Measurements from ENCODE around the gene TAF11L11.
"Not testable (repeated sequence)": the region's sequence is repeated elsewhere in the genome, so short reads cannot be mapped to it uniquely, and the experiment has no call there.

TAF11L11 gene

DNA sequence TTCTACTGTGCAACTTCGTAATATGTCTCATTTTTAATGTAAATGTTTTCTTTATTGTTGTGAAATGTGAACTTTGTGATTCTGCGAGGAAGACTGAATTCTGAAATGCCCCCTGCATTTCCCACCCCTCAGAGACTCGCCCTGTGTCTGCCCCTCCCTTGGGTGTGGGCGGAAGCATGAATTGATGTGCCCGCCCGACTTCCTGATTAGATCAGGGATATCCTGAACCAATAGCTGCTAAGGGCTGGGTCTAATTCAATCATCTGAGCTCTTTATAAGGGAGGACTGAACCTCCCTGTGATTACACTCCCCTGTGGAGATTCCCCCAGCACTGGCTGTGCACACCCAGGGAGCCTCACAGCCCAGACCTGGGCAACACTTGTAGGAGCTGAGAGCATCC is at the start of gene TAF11L11:
Gene TAF11L11 (plus strand): TSS at position 304 of the 400 bp plus-strand sequence.
- DNase-seq = not testable (repeated sequence)

DNA sequence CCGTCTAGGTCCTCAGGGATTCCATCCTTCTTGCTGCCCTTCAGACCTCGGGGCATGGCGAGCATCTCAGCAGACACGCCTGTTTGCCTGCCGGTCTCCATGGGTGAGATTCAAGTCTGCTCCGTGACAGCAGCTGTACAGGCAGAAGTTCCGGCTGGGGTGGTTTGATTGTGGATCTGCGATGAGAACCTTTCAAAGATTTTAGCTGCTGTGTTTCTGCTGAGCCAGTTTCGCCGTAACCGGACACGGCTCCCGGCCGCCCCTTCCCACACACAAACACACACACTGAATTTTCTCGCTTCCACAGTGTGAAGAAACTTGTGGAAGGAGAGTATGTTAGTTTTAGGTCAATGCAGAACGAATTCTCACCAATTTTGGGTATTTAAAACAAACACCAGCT is 18.3 kb upstream of the TAF11L11 start, which contains the start of gene TAF11L7:
Gene TAF11L7 (minus strand): TSS at position 101 of the 400 bp plus-strand sequence.
- not testable (repeated sequence) for DNase-seq

DNA sequence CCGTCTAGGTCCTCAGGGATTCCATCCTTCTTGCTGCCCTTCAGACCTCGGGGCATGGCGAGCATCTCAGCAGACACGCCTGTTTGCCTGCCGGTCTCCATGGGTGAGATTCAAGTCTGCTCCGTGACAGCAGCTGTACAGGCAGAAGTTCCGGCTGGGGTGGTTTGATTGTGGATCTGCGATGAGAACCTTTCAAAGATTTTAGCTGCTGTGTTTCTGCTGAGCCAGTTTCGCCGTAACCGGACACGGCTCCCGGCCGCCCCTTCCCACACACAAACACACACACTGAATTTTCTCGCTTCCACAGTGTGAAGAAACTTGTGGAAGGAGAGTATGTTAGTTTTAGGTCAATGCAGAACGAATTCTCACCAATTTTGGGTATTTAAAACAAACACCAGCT is 13.1 kb upstream of the TAF11L11 start, which contains the start of gene TAF11L8:
Gene TAF11L8 (minus strand): TSS at position 101 of the 400 bp plus-strand sequence.
- not testable (repeated sequence) for DNase-seq

DNA sequence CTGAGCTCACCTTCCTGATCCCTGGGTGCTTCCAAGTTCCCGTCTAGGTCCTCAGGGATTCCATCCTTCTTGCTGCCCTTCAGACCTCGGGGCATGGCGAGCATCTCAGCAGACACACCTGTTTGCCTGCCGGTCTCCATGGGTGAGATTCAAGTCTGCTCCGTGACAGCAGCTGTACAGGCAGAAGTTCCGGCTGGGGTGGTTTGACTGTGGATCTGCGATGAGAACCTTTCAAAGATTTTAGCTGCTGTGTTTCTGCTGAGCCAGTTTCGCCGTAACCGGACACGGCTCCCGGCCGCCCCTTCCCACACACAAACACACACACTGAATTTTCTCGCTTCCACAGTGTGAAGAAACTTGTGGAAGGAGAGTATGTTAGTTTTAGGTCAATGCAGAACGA is 9.7 kb upstream of the TAF11L11 start, which contains the start of gene TAF11L9:
Gene TAF11L9 (minus strand): TSS at position 140 of the 400 bp plus-strand sequence.
- not testable (repeated sequence) for DNase-seq

DNA sequence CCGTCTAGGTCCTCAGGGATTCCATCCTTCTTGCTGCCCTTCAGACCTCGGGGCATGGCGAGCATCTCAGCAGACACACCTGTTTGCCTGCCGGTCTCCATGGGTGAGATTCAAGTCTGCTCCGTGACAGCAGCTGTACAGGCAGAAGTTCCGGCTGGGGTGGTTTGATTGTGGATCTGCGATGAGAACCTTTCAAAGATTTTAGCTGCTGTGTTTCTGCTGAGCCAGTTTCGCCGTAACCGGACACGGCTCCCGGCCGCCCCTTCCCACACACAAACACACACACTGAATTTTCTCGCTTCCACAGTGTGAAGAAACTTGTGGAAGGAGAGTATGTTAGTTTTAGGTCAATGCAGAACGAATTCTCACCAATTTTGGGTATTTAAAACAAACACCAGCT is 6.3 kb upstream of the TAF11L11 start, which contains the start of gene TAF11L10:
Gene TAF11L10 (minus strand): TSS at position 101 of the 400 bp plus-strand sequence.
- DNase-seq = not testable (repeated sequence)

DNA sequence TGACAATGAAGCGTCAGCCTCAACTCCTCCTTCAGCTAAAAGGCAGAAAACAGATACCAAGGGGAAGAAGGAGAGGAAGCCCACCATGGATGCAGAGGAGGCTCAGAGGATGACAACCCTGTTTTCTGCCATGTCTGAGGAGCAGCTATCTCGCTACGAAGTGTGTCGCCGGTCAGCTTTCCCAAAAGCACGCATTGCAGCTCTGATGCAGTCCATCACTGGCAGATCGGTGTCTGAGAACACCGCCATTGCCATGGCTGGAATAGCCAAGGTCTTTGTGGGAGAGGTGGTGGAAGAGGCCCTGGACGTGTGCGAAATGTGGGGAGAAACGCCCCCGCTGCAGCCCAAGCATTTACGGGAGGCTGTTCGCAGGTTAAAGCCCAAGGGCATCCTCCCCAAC is 968 bp downstream of the TAF11L11 start:
- DNase-seq = no peak

DNA sequence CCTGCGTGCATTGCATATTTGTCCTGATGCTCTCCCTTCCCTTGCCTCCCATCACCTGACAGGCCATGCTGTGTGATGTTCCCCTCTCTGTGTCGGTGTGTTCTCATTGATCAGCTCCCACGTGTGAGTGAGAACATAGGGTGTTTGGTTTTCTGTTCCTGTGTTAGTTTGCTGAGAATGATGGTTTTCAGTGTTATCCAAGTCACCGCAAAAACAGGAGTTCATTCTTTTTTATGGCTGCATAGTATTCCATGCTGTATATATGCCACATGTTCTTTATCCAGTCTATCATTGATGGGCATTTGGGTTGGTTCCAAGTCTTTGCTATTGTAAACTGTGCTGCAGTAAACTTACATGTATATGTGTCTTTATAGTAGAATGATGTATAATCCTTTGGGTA is 3.5 kb downstream of the TAF11L11 start:
- DNase-seq = not testable (repeated sequence)

DNA sequence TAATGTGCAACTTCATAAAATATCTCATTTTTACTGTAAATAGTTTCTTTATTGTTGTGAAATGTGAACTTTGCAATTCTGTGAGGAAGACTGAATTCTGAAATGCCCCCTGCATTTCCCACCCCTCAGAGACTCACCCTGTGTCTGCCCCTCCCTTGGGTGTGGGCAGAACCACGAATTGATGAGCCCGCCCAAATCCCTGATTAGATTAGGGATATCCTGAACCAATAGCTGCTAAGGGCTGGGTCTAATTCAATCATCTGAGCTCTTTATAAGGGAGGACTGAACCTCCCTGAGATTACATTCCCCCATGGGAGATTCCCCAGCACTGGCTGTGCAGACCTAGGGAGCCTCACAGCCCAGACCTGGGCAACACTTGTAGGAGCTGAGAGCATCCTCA is 6.1 kb downstream of the TAF11L11 start, which contains the start of gene TAF11L12:
Gene TAF11L12 (plus strand): TSS at position 301 of the 400 bp plus-strand sequence.
- not testable (repeated sequence) for DNase-seq

DNA sequence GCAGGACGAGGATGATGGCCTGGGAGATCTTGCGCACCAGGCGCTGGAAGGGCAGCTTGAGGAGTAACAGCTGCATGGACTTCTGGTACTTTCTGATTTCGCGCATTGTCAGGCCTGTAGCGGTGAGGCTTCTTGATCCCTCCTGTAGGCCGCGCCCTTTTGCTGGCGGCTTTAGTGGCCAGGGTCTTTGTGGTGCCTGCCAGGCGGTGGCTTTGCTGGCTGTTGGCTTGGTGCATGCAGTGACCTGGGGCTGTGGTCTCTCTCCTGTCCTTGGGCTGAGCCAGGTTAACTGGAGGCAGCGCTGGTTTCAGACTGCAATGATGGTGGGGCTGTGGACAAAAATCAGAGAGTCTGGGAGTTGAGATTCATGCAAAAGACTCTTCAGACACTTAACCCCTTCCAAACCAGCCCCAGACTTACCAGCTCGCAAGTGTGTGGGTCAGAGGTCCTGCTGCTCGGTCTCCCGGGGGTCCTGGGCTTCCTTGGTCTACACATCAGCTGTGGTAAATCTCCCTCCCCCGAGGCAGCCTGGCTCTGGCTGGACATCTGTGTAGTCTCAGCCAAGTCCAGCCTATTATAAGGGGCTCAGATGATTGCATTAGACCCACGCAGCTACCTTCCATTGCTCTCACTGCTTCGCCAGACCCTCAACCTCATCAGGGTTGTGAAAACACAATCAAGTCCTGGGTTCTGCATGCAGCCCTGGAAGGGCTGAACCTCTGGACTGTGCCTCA is 11.1 kb downstream of the TAF11L11 start:
- DNase-seq = no peak

DNA sequence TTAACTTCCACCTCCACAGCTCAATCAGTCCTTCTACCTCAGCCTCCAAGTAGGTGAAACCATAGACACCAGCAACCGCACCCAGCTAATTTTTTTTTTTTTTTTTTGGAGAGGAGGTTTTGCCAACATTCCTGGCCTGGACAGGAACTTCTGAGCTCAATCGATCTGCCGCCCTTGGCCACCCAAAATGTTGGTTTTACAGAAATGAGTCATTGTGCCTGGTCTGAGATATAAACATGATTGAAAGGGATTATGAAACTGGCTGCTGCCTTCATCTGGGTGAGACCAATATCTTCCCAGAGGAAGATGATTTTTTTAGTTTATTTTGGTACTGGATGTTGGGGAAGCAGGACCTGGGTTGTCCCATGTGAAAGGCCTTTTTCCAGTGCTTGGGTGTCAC is 15.4 kb downstream of the TAF11L11 start:
- DNase-seq = no peak

DNA sequence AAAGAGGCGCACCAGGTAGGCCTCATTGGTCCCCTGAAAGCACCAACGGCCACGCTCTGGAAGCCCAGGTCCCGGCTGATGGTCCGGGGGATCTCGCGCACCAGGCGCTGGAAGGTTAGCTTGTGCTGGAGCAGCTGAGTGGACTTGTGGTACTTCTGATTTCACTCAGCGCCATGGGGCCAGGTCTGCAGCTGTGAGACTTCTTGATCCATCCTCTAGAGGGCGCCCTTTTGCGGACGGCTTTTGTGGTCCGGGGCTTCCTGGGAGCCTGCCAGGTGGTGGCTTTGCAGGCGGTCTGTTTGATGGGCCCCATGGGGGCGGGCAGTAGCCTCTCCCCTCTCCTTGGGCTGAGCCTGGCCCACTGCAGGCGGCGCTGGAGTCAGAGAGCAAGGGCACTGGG is 16.6 kb downstream of the TAF11L11 start:
- DNase-seq = no peak

DNA sequence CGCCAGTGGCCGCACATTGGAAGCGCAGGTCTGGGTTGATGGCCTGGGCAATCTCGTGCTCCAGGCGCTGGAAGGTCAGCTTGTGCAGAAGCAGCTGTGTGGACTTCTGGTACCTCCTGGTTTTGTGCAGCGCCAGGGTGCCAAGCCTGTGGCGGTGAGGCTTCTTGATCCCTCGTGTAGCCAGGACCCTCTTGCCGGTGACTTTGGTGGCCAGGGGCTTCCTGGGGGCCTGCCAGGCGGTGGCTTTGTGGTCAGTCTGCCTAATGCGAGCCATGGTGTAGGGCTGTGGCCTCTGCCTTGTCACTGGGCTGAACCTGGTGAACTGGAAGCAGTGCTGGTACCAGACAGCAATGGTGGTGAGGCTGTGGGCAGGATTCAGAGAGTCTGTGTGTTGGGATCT is 21.7 kb downstream of the TAF11L11 start:
- DNase-seq = no peak

DNA sequence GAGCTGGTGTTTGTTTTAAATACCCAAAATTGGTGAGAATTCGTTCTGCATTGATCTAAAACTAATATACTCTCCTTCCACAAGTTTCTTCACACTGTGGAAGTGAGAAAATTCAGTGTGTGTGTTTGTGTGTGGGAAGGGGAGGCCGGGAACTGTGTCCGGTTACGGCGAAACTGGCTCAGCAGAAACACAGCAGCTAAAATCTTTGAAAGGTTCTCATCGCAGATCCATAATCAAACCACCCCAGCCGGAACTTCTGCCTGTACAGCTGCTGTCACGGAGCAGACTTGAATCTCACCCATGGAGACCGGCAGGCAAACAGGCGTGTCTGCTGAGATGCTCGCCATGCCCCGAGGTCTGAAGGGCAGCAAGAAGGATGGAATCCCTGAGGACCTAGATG is 27.8 kb downstream of the TAF11L11 start, which contains the start of gene TAF11L13:
Gene TAF11L13 (plus strand): TSS at position 301 of the 400 bp plus-strand sequence.
- not testable (repeated sequence) for DNase-seq

DNA sequence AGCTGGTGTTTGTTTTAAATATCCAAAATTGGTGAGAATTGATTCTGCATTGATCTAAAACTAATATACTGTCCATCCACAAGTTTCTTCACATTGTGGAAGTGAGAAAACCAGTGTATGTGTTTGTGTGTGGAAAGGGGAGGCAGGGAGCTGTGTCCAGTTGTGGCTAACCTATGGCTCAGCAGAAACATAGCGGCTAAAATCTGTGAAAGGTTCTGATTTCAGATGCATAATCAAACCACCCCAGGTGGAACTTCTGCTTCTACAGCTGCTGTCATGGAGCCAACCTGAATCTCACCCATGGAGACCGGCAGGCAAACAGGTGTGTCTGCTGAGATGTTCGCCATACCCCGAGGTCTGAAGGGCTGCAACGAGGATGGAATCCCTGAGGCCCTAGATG is 30.2 kb downstream of the TAF11L11 start, which contains the start of gene TAF11L14:
Gene TAF11L14 (plus strand): TSS at position 301 of the 400 bp plus-strand sequence.
- no peak for DNase-seq

DNA sequence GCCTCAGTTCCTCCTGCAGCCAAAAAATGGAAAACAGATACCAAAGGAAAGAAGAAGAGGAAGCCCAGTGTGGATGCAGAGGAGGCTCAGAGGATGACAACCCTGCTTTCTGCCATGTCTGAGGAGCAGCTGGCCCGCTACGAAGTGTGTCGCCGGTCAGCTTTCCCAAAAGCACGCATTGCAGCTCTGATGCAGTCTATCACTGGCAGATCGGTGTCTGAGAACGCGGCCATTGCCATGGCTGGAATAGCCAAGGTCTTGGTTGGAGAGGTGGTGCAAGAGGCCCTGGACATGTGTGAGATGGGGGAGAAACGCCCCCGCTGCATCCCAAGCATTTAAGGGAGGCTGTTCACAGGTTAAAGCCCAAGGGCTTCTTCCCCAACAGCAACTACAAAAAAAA is 45.2 kb downstream of the TAF11L11 start:
- DNase-seq = not testable (repeated sequence)

DNA sequence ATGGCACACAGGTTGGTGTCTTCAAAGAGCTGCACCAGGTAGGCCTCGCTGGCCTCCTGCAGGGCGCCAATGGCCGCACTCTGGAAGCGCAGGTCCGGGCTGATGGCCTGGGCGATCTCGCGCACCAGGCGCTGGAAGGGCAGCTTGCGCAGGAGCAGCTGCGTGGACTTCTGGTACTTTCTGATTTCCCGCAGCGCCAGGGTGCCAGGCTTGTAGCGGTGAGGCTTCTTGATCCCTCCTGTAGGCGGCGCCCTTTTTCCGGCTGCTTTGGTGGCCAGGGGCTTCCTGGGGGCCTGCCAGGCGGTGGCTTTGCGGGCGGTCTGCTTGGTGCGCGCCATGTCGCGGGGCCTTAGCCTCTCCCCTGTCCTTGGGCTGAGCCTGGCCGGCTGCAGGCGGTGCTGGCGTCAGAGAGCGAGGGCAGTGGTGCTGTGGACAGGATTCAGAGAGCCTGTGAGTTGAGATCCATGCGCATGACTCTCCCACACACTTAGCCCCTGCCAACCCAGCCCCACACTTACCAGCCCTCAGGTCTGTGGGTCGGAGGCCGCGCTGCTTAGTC is 51.3 kb downstream of the TAF11L11 start:
- not testable (repeated sequence) for DNase-seq
